Mesothelial cell of epicardium (in vitro differentiated cells): ENCODE results near the gene SLC30A3. TPM values are rescaled to one million over a fixed set of nuclear protein-coding genes. Genes with fewer than 3 reads are reported as not detected.
"Not testable (repeated sequence)": the region's sequence is repeated elsewhere in the genome, so short reads cannot be mapped to it uniquely, and the experiment has no call there.

ENCODE experiments used
- DNase-seq, 2 experiments: peaks; one replicate each; pipeline ENCODE4 v3.0.0; 2021; ENCODE audit warnings: low spot score in 2 of 2; ENCODE audit not compliant: unreplicated experiment in 2 of 2
- H3K27ac Mint-ChIP-seq: 2 replicates; pipeline ENCODE4 v1.8.0; 2021; ENCODE audit warnings: mixed read lengths
- H3K27me3 Mint-ChIP-seq: 2 replicates; pipeline ENCODE4 v1.8.0; 2021; ENCODE audit warnings: low read depth, mixed read lengths
- H3K36me3 Mint-ChIP-seq: 2 replicates; pipeline ENCODE4 v1.8.0; 2021; ENCODE audit warnings: mixed read lengths
- H3K4me1 Mint-ChIP-seq: 2 replicates; pipeline ENCODE4 v1.8.0; 2021; ENCODE audit warnings: mixed read lengths
- H3K4me3 Mint-ChIP-seq: 2 replicates; pipeline ENCODE4 v1.8.0; 2021; ENCODE audit warnings: mild to moderate bottlenecking, moderate library complexity, mixed read lengths
- H3K9me3 Mint-ChIP-seq: 2 replicates; pipeline ENCODE4 v1.8.0; 2021; ENCODE audit warnings: mixed read lengths
- CTCF ChIP-seq: fragments of 200-600 bp; sonication (generic); IDR thresholded peaks from one replicate; pipeline ENCODE4 v1.5.0; 2021; ENCODE audit warnings: antibody characterized with exemption; ENCODE audit not compliant: unreplicated experiment
- total RNA-seq: library from RNA; stranded (reverse); gene quantifications from 3 replicates; pipeline ENCODE4 v1.2.1, GENCODE V29; 2021

The SLC30A3 gene
- total RNA-seq, 1 donor from 2014 or later, result 3.1 TPM

- Mint-ChIP-seq H3K27me3 (peaks cover 40% of the 10 kb centered on the region), H3K27ac (no peak overlapping the region), H3K4me1 (no peaks in the 10 kb centered on the region), H3K9me3 (no peaks in the 10 kb centered on the region), H3K4me3 (no peak overlapping the region), H3K36me3 (no peaks in the 10 kb centered on the region)
- no peak for DNase-seq
- no peak for TF ChIP-seq CTCF
Observed at GRCh38 chr2:27271631-27272340, 8.9 kb upstream of the SLC30A3 start.

GRCh38 chr2:27270670-27271069 lies 7.8 kb upstream of the SLC30A3 start:
- Mint-ChIP-seq H3K36me3 (no peaks in the 10 kb centered on the region), H3K9me3 (no peaks in the 10 kb centered on the region)

GRCh38 chr2:27270131-27270530 lies 7.3 kb upstream of the SLC30A3 start:
- no peak for DNase-seq
- Mint-ChIP-seq H3K27ac (no peak overlapping the region), H3K9me3 (no peaks in the 10 kb centered on the region), H3K4me1 (peaks cover 1% of the 10 kb centered on the region), H3K36me3 (no peaks in the 10 kb centered on the region), H3K27me3 (peaks cover 33% of the 10 kb centered on the region), H3K4me3 (no peak overlapping the region)
- no peak for TF ChIP-seq CTCF

More at GRCh38 chr2:27270670-27271069, 7.8 kb upstream of the SLC30A3 start:
- H3K4me1 Mint-ChIP-seq, result no peaks in the 10 kb centered on the region
- H3K27ac Mint-ChIP-seq, result no peak overlapping the region
- no peak for TF ChIP-seq CTCF
- DNase-seq, result no peak
- peaks cover 33% of the 10 kb centered on the region for H3K27me3 Mint-ChIP-seq
- no peak overlapping the region for H3K4me3 Mint-ChIP-seq

- DNase-seq, H3K9me3 Mint-ChIP-seq, H3K27ac Mint-ChIP-seq, H3K4me3 Mint-ChIP-seq, H3K36me3 Mint-ChIP-seq: not testable (repeated sequence)
- peaks cover 25% of the 10 kb centered on the region for H3K27me3 Mint-ChIP-seq
- peaks cover 15% of the 10 kb centered on the region for H3K4me1 Mint-ChIP-seq
Observed at GRCh38 chr2:27268296-27268695, 5.4 kb upstream of the SLC30A3 start.

- H3K36me3 Mint-ChIP-seq, result no peaks in the 10 kb centered on the region
- peak overlapping the region; percentile 8 for H3K4me3 Mint-ChIP-seq
- no peaks in the 10 kb centered on the region for H3K9me3 Mint-ChIP-seq
- H3K4me1 Mint-ChIP-seq, result peaks cover 22% of the 10 kb centered on the region
- TF ChIP-seq CTCF, result no peak
- no peak overlapping the region for H3K27ac Mint-ChIP-seq
- DNase-seq, result no peak
- peaks cover 26% of the 10 kb centered on the region for H3K27me3 Mint-ChIP-seq
Observed at GRCh38 chr2:27265536-27265870, 2.7 kb upstream of the SLC30A3 start.

- Mint-ChIP-seq H3K4me1 (peaks cover 22% of the 10 kb centered on the region), H3K4me3 (peak overlapping the region; percentile 67), H3K27ac (no peak overlapping the region), H3K9me3 (no peaks in the 10 kb centered on the region), H3K36me3 (no peaks in the 10 kb centered on the region), H3K27me3 (peaks cover 26% of the 10 kb centered on the region)
- DNase-seq, result peak; percentile 52 to 80
- TF ChIP-seq CTCF, result peak; percentile 54
Observed at GRCh38 chr2:27264753-27265535, 2.1 kb upstream of the SLC30A3 start.
